Activated B cell treated with CpG ODN at 0.5 μM for 24 hours (primary cell): ENCODE data around the gene KRTAP5-7. TPM values are rescaled to one million over a fixed set of nuclear protein-coding genes. Genes with fewer than 3 reads are reported as not detected.
"Not testable (repeated sequence)": the region's sequence is repeated elsewhere in the genome, so short reads cannot be mapped to it uniquely, and the experiment has no call there.

Experiments used
- ATAC-seq: fragments of 200-7000 bp; cut with Tn5 transposase; one replicate; pipeline ENCODE4 v1.10.0; 2021; ENCODE audit warnings: low read depth, mild to moderate bottlenecking, moderate library complexity
- CTCF ChIA-PET: fragments of 350-600 bp; sonication (Branson Sonifier 250); formaldehyde crosslinking; loops from one replicate; lab custom pipeline; 2021; ENCODE audit warnings: antibody characterized with exemption; lab: Charles Lee
- POLR2A ChIA-PET: fragments of 350-600 bp; sonication (Branson Sonifier 250); formaldehyde crosslinking; loops from one replicate; lab custom pipeline; 2021; ENCODE audit warnings: antibody characterized with exemption; lab: Charles Lee
- DNase-seq: peaks from one replicate; pipeline ENCODE4 v3.0.0; 2022
- H3K27ac Mint-ChIP-seq: one replicate; pipeline ENCODE4 v1.8.0; 2020; ENCODE audit warnings: mixed read lengths
- H3K27me3 Mint-ChIP-seq: one replicate; pipeline ENCODE4 v1.8.0; 2021; ENCODE audit warnings: mixed read lengths
- H3K36me3 Mint-ChIP-seq: one replicate; pipeline ENCODE4 v1.8.0; 2021; ENCODE audit warnings: low read depth, mixed read lengths
- H3K4me1 Mint-ChIP-seq: one replicate; pipeline ENCODE4 v1.8.0; 2021; ENCODE audit warnings: mixed read lengths
- H3K4me3 Mint-ChIP-seq: one replicate; pipeline ENCODE4 v1.8.0; 2020; ENCODE audit warnings: mild to moderate bottlenecking, mixed read lengths
- H3K9me3 Mint-ChIP-seq: one replicate; pipeline ENCODE4 v1.8.0; 2020; ENCODE audit warnings: mixed read lengths
- CTCF ChIP-seq: fragments of 200-600 bp; IDR thresholded peaks from one replicate; pipeline ENCODE4 v1.8.0; 2022; ENCODE audit warnings: antibody characterized with exemption, mild to moderate bottlenecking
- intact Hi-C: fragments of 100-400 bp; cut with micrococcal nuclease; formaldehyde crosslinking; loops from one replicate; pipeline ENCODE4 v1.15.1; 2024
- total RNA-seq: library from RNA; stranded (reverse); gene quantifications from 2 replicates; pipeline ENCODE4 v1.2.3, GENCODE V29; 2022

Gene KRTAP5-7
- total RNA-seq, 1 donor from 2014 or later: 0.49 TPM

- Mint-ChIP-seq H3K4me3 (no peak overlapping the region), H3K36me3 (no peaks in the 10 kb centered on the region), H3K27ac (no peak overlapping the region), H3K4me1 (no peaks in the 10 kb centered on the region), H3K9me3 (peaks cover 2% of the 10 kb centered on the region), H3K27me3 (peaks cover 38% of the 10 kb centered on the region)
- intact Hi-C loops: loop anchor here (5.0 kb wide), 1 partner anchor 747 kb away; no protein-coding TSS in a partner anchor
- ChIA-PET CTCF (no interaction called here), POLR2A (interaction anchor here (0.6 kb wide), 1 partner anchor 1532 kb away, joined by 3 read pairs; no protein-coding TSS in a partner anchor)
- ATAC-seq: no peak
- no peak for DNase-seq
- TF ChIP-seq CTCF: no peak
These were observed 37.4 kb downstream of the KRTAP5-7 start for GRCh38 chr11:71564430-71564829.

GRCh38 chr11:71565263-71565662 is 38.2 kb downstream of the KRTAP5-7 start, which contains the start of gene KRTAP5-10:
KRTAP5-10 (plus strand) TSS chr11:71565563; CDS start chr11:71565588, 25 bp downstream.
- DNase-seq: no peak
- Mint-ChIP-seq H3K4me1 (no peaks in the 10 kb centered on the region), H3K27me3 (peaks cover 38% of the 10 kb centered on the region), H3K9me3 (peaks cover 2% of the 10 kb centered on the region), H3K4me3 (no peak within 1 kb of the TSS), H3K27ac (no peak within 1 kb of the TSS), H3K36me3 (no peaks in the 10 kb centered on the region)
- no peak for TF ChIP-seq CTCF
- POLR2A ChIA-PET: no interaction called here
- intact Hi-C loops: no loop called here
- no peak for ATAC-seq
- CTCF ChIA-PET: no interaction called here

GRCh38 chr11:71566081-71566620 is 39.1 kb downstream of the KRTAP5-7 start:
- H3K27ac Mint-ChIP-seq: no peak overlapping the region
- H3K9me3 Mint-ChIP-seq: no peaks in the 10 kb centered on the region
- ATAC-seq (no peak), DNase-seq (no peak)
- CTCF ChIA-PET: no interaction called here
- H3K27me3 Mint-ChIP-seq: peaks cover 39% of the 10 kb centered on the region
- intact Hi-C loops: no loop called here
- no peaks in the 10 kb centered on the region for H3K36me3 Mint-ChIP-seq
- TF ChIP-seq CTCF: no peak
- POLR2A ChIA-PET: no interaction called here
- H3K4me3 Mint-ChIP-seq: no peak overlapping the region
- no peaks in the 10 kb centered on the region for H3K4me1 Mint-ChIP-seq

- intact Hi-C loops, DNase-seq, H3K9me3 Mint-ChIP-seq, POLR2A ChIA-PET, H3K27ac Mint-ChIP-seq, H3K4me3 Mint-ChIP-seq, ATAC-seq, H3K4me1 Mint-ChIP-seq, H3K36me3 Mint-ChIP-seq: not testable (repeated sequence)
- peaks cover 36% of the 10 kb centered on the region for H3K27me3 Mint-ChIP-seq
- CTCF ChIA-PET: interaction anchor here (0.6 kb wide), 1 partner anchor 413 kb away, joined by 3 read pairs; no protein-coding TSS in a partner anchor
These were observed 39.8 kb downstream of the KRTAP5-7 start for GRCh38 chr11:71566626-71567599.

GRCh38 chr11:71567633-71568032 is 40.6 kb downstream of the KRTAP5-7 start:
- H3K27ac Mint-ChIP-seq, intact Hi-C loops, CTCF ChIA-PET, ATAC-seq, H3K9me3 Mint-ChIP-seq, DNase-seq, H3K4me3 Mint-ChIP-seq, H3K36me3 Mint-ChIP-seq, POLR2A ChIA-PET, H3K4me1 Mint-ChIP-seq: not testable (repeated sequence)
- peaks cover 37% of the 10 kb centered on the region for H3K27me3 Mint-ChIP-seq
